NCI-H146 treated with DMSO at 0.1 percent for 48 hours (cell line): ENCODE results near the gene NTRK3.
"Not testable (repeated sequence)": the region's sequence is repeated elsewhere in the genome, so short reads cannot be mapped to it uniquely, and the experiment has no call there.

Source experiments
- DNase-seq: peaks from one replicate; lab custom pipeline; 2025; ENCODE audit not compliant: unreplicated experiment; lab: John Stamatoyannopoulos, UW

Gene NTRK3

DNA sequence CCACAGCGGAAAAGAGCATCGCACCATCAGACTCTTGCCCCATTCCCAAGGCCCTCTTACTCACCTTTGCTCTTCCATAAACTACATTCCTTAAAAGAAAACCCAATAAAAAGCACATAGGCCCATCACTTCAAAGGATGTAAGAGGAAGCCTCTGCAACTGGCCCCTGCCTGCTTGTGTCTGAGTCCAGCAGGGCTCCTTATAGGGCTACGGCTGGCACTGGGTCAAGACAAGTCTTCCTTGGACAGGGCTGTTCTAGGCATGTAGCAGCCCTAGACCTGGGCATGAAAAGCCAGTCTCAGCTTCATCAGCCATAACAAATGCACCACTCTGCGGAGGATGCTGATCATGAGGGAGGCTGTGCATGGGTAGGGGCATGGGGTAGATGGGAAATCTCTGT, 218.3 kb downstream of the NTRK3 start:
- DNase-seq = no peak

DNA sequence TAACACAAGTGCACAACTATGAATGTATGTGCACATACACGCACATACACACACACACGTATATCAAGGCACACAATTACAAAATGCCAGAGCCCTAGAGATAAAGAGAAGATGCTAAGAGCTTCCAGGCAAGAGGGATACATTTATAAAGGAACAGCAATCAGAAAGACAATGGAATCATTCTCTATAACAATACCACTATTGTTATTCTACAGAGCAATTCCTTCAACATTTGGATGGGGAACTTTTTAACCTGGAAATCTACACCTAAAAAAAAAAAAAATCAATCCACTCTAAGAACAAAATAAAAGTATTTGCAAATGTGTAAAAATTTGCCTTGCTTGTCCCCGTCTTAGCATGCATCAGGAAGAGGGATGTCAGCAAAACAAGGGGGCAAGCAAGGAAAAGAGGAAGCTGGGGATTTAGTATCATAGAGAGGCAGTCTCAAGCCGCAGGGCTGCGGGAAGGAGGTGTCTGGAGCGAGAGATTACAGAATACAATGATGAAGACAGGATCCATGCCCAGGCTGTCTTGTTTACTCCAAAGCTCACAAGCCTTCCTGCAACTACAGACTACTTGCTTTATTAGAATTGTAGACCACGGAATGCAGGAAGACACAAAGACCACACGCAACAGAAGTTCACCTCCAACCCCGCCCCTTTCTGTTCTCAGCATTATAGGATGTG, 220.2 kb downstream of the NTRK3 start:
- no peak for DNase-seq

DNA sequence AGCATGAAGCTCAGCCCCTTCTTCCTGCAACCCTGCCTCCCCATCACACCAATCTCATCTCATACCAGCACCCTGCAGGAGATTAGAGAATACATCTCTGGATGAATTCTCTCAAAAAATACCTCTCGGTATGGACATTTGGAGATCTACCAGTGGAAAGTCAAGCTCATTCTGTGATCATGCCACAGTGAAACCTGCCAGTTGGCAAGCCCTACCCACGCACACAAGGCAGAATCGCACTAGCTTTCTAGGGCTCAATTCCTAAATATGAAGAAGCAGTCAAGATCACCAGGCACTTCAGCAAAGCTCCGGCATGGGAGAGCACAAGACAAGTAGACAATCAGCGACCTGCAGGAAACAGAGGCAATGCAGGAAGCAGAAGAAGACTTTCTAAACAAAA, 221.2 kb downstream of the NTRK3 start:
- DNase-seq = no peak

DNA sequence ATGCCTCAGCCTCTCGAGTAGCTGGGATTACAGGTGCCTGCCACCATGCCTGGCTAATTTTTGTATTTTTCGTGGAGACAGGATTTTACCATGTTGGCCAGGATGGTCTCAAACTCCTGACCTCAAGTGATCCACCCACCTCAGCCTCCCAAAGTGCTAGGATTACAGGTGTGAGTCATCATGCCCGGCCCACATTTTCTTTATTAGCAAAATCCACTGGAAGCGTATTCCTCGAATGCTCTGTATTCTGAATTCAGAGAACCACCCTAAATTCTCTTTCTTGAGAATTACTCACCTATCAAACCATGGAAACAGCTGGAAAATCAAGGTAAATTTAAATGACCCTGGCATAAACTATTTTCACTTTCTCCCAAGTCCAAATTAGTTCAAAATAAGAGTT, 223.1 kb downstream of the NTRK3 start:
- DNase-seq = not testable (repeated sequence)

DNA sequence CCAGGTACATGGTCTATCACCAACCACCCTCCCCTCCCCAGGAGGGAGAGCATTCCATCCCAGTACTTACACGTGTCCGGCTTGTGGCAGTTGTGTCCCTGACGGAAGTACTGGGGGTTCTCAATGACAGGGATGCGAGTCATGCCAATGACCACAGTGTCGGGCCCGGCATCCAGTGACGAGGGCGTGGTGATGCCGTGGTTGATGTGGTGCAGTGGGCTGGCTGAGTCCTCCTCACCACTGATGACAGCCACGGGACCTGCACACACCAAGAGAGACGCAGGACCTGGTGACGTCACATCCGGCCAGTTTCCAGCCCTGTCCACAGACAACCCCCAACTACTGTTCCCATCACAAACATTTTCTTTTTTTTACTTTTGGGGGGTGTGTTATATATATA, 223.8 kb downstream of the NTRK3 start:
- DNase-seq = no peak

DNA sequence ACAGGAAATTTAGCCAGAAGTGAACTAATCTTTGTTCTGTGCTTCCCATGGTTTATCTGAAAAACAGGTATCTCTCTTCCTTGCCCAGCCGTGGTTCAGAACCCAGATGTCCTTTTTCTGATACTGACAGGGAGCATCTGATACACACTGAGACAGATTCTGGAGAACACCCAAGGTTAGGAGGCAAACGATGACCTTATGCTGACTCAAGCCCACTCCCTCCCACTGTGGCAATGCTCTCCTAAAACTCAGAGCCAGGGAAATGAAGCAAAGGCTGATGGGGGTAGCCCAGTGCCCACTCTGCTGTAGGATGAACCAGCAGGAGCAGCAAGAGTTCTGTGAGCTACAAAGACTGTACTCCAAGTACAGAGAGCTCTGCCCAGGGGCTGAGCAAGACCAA, 225.1 kb downstream of the NTRK3 start:
- DNase-seq = no peak

DNA sequence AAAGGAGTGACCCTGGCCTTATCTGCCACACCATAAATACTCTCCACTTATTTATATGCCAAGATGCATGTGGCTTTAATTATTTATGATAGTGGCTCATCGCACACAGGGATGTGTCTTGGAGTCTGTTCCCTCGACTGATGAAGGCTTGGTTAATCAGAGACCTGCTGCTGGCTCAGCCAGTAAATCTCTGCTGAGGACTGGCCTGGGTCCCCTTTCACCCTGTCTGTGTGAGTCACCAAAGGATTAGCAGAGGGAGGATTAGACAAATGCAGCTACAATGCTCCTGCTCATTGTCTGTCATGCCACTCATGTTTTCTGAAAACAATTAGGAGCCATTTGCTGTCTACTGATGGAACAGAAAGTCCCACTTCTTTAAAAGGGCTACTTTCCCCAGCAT, 226.8 kb downstream of the NTRK3 start:
- DNase-seq = no peak

DNA sequence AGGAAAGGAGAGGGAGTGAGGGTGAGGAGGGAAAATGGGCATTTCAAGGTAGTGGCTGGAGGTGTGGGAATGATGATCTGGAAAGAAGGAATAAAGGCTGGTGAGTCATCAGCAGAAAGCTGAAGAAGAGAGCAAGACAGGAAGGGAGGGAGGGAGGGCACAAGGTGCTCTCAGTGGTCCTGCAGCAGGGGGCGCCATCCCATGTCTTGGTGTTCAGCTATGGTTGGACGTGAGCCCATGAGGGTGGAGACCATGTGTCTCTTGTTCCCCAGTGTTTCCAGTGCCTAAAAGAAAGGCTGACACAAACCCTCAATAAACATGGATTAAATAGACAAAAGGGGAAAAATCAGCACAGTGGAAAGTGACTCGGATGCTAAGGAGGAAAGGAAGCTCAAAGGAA, 228.5 kb downstream of the NTRK3 start:
- DNase-seq = no peak

DNA sequence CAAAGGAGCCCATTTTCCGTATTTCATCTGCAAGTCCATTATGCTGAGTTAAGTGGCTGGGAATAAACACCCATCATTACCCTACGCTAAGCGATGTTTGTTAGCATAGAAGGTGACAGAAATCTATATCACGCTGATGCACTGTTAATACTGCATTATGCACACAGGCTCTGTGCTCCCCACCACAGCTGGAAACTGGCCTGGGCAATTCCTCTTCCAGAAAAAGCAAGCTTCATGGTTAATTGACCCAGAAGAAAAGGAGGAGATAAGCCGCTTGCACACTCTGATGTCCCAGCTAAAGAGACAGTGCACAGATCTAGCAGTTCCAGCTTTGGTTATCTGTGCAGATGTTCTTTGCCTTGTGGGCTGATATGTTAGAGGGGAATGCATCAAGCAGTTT, 232.6 kb downstream of the NTRK3 start:
- no peak for DNase-seq

DNA sequence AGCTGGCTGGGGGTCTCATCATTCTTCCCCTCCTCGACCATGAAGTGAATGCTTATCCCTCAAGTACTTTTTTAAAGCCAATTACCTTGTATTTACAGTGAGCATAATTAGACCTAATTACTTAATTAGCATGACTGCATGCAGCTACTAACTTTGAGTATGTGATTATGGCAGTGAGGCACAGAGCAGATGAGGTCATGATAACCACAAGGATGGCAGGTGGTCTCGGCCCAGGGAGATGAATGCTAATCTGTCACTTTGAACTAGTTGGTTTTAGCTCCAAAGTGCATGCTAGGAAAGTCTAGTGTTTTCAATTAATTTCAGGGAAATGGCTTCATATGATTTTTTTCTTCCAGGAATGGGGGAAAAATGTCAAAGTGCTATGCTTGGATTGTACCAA, 233.8 kb downstream of the NTRK3 start:
- DNase-seq = no peak

DNA sequence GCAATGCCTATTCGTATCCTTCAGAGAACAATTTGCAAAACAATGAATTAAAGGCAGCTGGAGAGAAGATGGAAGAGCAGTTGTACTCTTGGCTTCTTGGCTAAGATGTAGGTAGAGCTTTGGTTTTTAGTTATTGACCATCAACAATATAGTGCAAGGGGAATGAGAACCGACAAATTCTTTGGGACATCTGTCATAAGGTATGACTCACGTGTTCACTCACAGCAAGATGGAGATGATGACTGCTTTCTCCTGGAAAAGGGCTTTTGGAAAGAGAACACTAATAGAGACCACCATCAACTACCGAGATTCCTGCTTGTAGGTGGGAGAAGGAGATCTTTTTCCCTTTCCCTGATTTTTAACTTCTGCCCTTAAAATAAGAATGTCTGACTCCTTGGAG, 234.9 kb downstream of the NTRK3 start:
- DNase-seq = no peak

DNA sequence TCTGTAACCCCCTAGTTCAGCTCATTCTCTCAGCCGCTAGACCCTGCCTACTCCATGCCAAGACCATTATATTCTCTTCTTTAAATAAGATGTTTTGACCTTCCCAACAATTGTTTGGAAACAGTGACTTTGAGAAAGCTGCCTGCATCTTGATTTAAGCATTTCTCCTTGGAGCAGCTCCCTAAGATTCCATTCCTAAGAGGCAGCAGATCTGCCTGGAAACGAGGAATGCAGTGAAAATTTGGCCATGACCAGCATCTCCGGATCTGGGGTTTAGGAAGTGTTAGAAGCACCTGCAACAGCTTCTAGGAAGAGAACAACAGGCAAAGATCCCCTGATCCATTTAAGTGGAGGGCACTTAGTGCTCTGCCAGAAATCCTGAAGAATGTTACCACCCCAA, 235.7 kb downstream of the NTRK3 start:
- no peak for DNase-seq

DNA sequence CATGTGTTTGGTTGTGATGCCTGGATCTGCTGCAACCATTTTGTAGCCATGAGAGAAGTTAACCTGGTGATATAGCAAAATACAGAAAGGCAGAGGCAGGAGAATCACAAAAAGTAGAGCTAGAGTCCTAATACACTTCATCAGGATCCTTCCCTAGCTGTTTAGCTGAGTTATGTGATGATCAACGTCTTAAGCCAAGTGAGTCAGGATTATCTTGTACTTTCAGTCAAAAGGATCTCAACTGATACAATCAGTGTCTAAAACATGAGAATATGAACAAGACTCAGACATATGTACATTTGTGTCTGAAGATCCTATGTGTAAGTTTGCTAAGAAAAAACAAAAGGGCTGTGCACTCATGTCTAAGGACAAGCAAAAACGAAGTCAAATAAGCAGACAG, 236.9 kb downstream of the NTRK3 start:
- no peak for DNase-seq

DNA sequence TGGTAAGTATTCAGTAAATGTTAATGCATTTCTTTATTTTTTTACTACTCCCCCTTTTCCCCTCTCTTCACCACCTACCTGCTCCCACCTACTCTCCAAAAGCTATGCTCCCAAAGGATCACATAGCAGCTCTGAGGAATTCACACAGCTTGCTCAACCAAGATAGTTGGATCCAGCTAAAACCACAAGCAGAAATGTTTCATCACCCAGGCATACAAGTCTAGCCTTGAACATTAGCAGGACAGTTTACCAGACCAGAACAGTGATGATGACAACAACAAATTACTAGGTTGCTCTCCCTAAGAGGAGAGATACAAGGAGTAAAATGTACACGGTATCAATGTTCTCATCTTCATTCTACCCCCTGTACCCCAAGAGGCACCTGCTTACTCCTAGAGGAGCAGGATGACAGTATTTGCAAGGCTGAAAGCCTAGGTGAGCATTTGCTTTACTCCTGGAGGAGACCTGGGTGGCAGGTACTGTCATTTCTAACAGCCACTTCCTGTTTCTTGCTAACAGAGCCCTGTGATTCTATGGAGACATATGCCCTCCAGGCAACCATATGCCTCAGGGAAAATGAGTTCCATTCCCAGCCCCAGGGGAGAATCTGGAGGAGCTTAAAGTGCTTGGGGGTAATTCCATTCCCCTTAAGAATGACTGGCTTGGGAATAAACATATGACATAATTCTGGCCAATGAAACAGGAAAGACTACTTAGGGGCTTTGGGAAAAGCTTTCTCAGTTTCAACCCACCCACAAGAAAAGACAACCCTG, 237.5 kb downstream of the NTRK3 start:
- no peak for DNase-seq

DNA sequence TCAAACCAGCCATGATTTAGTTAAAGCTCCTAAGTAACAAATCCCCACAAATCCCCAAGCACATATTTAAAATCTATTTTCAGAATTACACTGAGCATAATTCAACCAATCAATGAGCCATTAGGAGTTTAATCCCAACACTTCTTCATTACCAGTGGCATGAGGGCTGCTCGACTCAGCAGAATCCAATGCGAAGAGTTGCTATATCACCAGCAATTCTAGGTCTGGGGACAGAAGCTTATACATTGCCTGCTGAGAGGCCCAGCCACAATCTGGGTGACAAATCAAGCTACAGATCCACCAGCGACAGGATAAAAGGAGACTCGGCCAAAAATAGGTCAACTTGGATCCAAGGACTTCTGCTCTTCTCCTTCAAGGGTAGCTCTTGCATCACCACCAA, 238.8 kb downstream of the NTRK3 start:
- no peak for DNase-seq

DNA sequence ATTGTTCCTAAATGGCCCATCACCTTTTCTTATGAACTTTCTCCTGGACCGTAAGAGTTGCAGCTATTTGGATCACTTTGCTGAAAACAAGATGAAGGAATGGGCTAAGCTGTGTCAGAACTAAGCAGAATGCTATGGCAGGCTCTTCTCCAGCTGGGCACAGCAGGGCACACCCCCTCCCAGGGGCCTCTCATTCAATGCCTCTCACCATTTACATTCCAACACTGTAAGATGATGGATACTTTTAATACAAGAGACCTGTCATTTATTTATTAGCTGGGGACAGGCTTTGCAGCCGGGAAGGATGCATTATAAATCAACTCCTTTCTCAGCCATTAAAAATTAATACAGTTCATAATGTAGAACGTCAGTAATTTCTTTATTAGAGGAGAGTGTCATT, 240.1 kb downstream of the NTRK3 start:
- DNase-seq = no peak

DNA sequence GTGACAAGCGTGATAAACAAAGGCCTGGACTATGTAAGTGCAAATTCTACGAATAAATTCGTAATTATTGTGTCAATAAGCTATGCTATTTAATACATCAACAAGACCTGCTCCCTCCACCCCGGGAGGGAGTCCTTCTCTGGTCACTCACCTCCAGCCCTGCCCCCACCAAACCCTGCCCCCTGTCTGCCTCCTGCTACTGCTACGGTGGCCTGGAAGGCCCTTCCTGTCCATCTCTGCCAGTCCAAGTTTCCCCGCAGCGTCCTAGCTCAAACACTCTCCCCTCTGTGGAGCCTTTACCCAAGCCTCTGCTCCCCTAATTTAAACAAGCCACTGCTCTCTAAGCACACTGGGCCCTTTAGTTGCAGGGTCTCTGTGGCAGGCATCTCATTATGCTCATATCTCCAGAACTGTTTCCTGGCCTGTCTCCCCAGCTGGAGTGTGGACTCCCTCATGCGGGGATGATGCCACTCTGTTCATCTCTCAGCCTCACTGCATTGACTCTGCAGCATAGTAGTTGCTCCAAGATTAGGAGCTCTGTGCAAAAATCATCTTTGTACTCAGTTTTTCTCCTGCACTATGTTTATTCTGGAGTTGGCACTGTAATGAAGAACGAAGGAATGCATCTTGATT, 241.2 kb downstream of the NTRK3 start:
- DNase-seq = no peak

DNA sequence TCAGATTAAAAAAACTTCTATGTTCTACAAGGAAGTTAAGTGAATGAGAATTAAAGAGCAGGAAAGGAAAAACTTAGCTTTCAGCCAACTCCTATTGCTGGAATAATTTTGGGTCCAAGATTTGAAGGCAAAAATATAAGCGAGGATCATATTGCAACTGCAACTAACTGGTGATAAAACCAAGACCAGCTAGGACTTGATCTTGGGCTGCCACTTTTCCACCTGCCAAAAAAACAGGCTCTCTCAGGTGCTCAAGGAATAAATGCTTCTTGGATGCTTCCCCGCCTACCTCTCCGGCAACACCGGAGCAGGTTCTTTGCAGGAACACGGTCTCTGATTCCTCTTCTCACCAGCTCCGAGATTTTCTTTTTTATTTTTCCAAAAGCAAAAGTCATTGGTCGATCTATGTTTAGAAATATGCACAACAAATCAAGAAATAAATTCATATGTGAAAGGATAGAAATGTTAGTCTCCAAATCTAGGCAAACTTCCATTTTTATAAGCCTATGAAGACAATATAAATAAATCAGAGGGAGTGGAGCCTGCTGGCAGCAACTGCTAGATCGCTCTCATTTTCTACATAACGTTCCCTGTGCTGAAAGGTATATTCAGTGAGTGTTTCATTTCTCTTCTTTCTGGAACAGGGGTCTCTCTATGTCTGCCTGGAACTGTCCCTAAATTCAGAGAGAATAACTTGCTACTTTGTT, 241.9 kb downstream of the NTRK3 start:
- DNase-seq = no peak

DNA sequence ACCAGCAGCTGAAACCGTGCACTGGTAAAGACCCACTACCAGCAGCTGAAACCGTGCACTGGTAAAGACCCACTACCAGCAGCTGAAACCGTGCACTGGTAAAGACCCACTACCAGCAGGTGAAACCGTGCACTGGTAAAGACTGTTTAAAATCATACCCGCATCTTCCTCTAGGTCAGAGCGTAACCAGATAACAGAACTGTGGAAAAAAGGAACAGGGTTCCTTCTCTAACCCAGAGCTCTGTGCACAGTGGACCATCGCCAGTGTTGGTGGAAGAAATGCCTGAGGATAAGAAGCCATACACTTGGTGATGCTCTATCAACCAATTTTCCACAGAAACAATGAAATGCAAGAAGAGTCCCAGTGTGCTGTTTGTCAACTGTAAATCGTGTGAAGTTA, 243.4 kb downstream of the NTRK3 start:
- no peak for DNase-seq

DNA sequence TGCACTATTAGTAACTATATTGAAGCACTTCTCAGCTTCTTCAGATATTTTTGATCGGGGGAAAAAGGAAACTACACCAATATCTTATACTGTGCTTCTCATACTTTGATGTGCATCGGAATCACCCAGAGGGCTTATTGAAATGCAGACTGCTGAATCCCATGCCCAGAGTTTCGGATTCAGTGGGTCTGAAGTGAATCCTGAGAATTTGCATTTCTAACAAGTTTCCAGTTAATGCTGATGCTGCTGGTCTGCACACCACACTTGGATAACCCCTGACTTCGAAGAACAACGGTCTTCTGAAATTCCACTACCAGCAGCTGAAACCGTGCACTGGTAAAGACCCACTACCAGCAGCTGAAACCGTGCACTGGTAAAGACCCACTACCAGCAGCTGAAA, 243.9 kb downstream of the NTRK3 start:
- DNase-seq = no peak

DNA sequence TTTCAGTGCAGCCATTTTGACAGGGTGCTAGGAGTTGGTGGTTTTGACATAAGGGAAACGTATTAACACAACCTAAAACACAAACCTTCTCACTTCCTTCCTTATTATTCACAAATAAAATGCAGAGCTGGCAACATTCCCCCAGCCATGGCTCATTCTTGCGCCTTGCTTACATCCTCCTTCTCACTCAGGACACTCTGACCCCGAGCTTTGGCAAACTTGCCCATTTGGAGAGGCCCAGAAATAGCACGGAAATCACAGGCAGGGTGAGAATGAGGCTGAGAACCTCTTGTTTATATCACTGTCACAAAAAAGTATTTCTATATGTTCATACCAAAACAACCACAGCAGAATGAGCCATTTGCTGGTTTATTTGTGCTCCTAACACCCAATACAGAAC, 244.3 kb downstream of the NTRK3 start:
- DNase-seq = no peak

DNA sequence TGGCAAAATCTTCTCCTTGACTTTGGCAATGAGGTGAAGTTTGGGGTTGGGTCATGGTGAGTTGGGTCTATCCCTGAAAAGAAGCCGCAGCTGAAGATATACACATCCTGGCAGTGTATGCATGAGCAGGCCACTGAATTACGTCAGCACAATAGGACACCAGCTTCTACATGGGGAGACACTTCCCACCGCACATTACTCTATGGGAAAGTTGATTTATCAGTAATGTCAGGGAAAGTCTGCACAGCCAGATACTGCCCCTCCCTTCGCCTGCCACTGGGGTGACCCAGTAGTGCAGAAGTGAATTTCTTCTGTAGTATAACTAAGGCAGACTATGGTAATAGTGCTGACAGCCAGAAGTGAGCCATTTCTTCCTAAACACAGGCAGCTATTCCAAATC, 245.0 kb downstream of the NTRK3 start:
- no peak for DNase-seq
